OCI-LY3 (cell line): ENCODE measurements around the gene TNFAIP8L2.
A peak's percentile ranks its signal among the peaks of the same experiment; 100 is the strongest.
"Not testable (repeated sequence)": the region's sequence is repeated elsewhere in the genome, so short reads cannot be mapped to it uniquely, and the experiment has no call there.

Experiments
- H2AFZ ChIP-seq: fragments of 200-600, 300-600 bp; shearing (Covaris generic); 2 replicates; pipeline ENCODE4 v1.6.0; 2014; ENCODE audit warnings: antibody characterized with exemption, low read depth, low read length
- H3K27ac ChIP-seq: fragments of 200-600, 300-600 bp; sonication (generic); 2 replicates; pipeline ENCODE4 v1.5.1; 2014; ENCODE audit warnings: mild to moderate bottlenecking, low read length, moderate library complexity, mixed read lengths
- H3K27me3 ChIP-seq: fragments of 200-600, 300-600 bp; sonication (generic); 2 replicates; pipeline ENCODE4 v1.6.1; 2014; ENCODE audit warnings: low read depth, low read length, mixed read lengths
- H3K36me3 ChIP-seq: fragments of 200-600, 300-600 bp; sonication (generic); replicated peaks from 2 replicates; pipeline ENCODE3; 2014; ENCODE audit warnings: low read depth, low read length, mixed read lengths
- H3K4me1 ChIP-seq: fragments of 300-600, 200-600 bp; sonication (generic); 2 replicates; pipeline ENCODE4 v1.6.1; 2014; ENCODE audit warnings: low read length, mixed read lengths
- H3K4me2 ChIP-seq: fragments of 200-600, 300-600 bp; sonication (generic); 2 replicates; pipeline ENCODE4 v1.6.1; 2014; ENCODE audit warnings: low read length, mixed read lengths
- H3K4me3 ChIP-seq: fragments of 300-600, 200-600 bp; sonication (generic); 2 replicates; pipeline ENCODE4 v1.5.1; 2014; ENCODE audit warnings: antibody characterized with exemption, mild to moderate bottlenecking, low read length, moderate library complexity
- H3K79me2 ChIP-seq: fragments of 300-600, 200-600 bp; shearing (Covaris generic); 2 replicates; pipeline ENCODE4 v1.6.1; 2014; ENCODE audit warnings: mild to moderate bottlenecking, low read length, mixed read lengths
- H3K9ac ChIP-seq: fragments of 300-600, 200-600 bp; shearing (Covaris generic); 2 replicates; pipeline ENCODE4 v1.6.0; 2014; ENCODE audit warnings: mild to moderate bottlenecking, low read length, moderate library complexity
- H3K9me3 ChIP-seq: fragments of 200-600, 300-600 bp; shearing (Covaris generic); 2 replicates; pipeline ENCODE4 v1.6.1; 2014; ENCODE audit warnings: low read length, mixed read lengths; ENCODE audit not compliant: insufficient read depth
- H4K20me1 ChIP-seq: fragments of 200-600, 300-600 bp; sonication (generic); 2 replicates; pipeline ENCODE4 v1.6.1; 2016; ENCODE audit warnings: low read length, mixed read lengths; ENCODE audit not compliant: insufficient read depth
- EZH2phosphoT487 ChIP-seq: fragments of 200-600 bp; shearing (Covaris generic); IDR thresholded peaks from 2 replicates; pipeline ENCODE4 v1.6.1; 2018; ENCODE audit warnings: antibody characterized with exemption, mixed run types, low read depth
- TF ChIP-seq, protein P1 (sequence below): fragments of 200-600, 300-600 bp; sonication (generic); IDR thresholded peaks from 2 replicates; pipeline ENCODE4 v1.5.1; 2014; ENCODE audit warnings: antibody characterized with exemption, low read length, low read depth

Gene TNFAIP8L2

DNA sequence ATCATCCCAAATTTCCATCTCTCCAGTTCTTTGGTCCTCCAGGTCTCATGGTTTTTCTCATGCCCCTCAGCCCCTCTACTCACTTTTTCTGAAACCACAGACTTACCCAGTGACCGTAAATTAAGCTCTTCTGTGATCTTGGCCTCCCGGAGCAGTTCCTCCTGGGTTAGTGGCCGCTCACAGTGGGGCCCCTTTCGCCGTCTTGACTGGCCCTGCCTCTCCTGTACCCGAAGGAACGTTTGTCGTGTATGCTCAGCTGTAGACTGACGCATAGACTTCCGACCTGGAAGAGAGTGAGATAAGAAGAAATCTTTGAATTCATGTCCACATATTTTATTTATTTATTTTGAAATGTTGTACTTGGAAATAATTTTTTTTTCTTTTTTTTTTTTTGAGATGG lies 27.8 kb downstream of the TNFAIP8L2 start:
- peaks cover 28% of the 10 kb centered on the region for H3K79me2 ChIP-seq
- no peaks in the 10 kb centered on the region for H3K9me3 ChIP-seq
- no peak overlapping the region for H3K27ac ChIP-seq
- H3K4me1 ChIP-seq = peaks cover 6% of the 10 kb centered on the region
- no peak overlapping the region for H2AFZ ChIP-seq
- TF ChIP-seq, protein P1, sequence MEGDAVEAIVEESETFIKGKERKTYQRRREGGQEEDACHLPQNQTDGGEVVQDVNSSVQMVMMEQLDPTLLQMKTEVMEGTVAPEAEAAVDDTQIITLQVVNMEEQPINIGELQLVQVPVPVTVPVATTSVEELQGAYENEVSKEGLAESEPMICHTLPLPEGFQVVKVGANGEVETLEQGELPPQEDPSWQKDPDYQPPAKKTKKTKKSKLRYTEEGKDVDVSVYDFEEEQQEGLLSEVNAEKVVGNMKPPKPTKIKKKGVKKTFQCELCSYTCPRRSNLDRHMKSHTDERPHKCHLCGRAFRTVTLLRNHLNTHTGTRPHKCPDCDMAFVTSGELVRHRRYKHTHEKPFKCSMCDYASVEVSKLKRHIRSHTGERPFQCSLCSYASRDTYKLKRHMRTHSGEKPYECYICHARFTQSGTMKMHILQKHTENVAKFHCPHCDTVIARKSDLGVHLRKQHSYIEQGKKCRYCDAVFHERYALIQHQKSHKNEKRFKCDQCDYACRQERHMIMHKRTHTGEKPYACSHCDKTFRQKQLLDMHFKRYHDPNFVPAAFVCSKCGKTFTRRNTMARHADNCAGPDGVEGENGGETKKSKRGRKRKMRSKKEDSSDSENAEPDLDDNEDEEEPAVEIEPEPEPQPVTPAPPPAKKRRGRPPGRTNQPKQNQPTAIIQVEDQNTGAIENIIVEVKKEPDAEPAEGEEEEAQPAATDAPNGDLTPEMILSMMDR = no peak
- no peaks in the 10 kb centered on the region for H3K27me3 ChIP-seq
- H3K4me3 ChIP-seq = no peak overlapping the region
- peaks cover 47% of the 10 kb centered on the region for H3K36me3 ChIP-seq
- H3K9ac ChIP-seq = no peak overlapping the region
- no peak overlapping the region for H3K4me2 ChIP-seq
- peaks cover 6% of the 10 kb centered on the region; the same call in 1 of the 2 replicates for H4K20me1 ChIP-seq

DNA sequence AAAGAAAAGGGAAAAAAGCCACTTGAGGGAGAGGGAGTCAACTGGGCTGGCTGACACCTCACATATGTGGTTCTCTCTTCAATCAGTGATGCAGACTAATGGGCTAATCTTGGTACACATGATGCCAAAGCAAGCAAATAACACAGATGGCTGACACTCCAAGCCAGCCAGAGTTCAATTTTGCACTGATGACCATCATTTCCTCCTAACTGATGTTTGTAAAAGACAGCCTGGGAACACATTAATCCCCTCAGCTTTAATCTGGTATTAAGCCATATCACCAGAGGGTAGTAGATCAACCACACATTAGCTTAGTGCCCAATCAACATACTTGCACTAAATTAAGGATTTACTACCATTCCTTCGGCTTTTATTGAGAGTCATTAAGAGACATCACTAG lies 30.8 kb downstream of the TNFAIP8L2 start:
- Histone ChIP-seq H3K27me3 (no peaks in the 10 kb centered on the region), H4K20me1 (peaks cover 6% of the 10 kb centered on the region; the same call in 1 of the 2 replicates), H3K4me3 (no peak overlapping the region), H3K27ac (no peak overlapping the region), H3K36me3 (peaks cover 30% of the 10 kb centered on the region), H2AFZ (no peak overlapping the region), H3K4me1 (peaks cover 12% of the 10 kb centered on the region), H3K9me3 (no peaks in the 10 kb centered on the region), H3K9ac (no peak overlapping the region), H3K79me2 (peaks cover 35% of the 10 kb centered on the region), H3K4me2 (no peak overlapping the region)
- TF ChIP-seq, protein P1 = no peak
- TF ChIP-seq EZH2phosphoT487 = no peak

DNA sequence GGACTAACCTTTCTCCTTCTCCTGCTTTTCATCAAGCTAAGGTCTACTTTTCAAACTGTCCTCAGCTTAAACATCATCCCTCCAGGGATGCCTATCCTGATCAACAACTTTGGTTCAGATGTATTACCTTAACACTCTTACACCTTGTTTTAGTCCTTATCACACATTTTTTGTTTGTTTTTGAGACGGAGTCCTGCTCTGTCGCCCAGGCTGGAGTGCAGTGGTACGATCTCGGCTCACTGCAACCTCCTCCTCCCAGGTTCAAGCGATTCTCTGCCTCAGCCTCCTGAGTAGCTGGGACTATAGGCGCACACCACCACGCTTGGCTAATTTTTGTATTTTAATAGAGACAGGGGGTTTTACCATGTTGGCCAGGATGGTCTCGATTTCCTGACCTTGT lies 32.2 kb downstream of the TNFAIP8L2 start:
- H2AFZ ChIP-seq, H3K9me3 ChIP-seq, H3K27me3 ChIP-seq, H4K20me1 ChIP-seq: not testable (repeated sequence)
- H3K27ac ChIP-seq = 0 out of 2 replicates have a peak overlapping the region, but pooled peaks have one; percentile 71
- peaks cover 19% of the 10 kb centered on the region for H3K36me3 ChIP-seq
- H3K4me2 ChIP-seq = peak overlapping the region; percentile 73
- H3K9ac ChIP-seq = peak overlapping the region; percentile 78
- peaks cover 12% of the 10 kb centered on the region for H3K4me1 ChIP-seq
- H3K79me2 ChIP-seq = peaks cover 35% of the 10 kb centered on the region
- peak overlapping the region; percentile 86 for H3K4me3 ChIP-seq

DNA sequence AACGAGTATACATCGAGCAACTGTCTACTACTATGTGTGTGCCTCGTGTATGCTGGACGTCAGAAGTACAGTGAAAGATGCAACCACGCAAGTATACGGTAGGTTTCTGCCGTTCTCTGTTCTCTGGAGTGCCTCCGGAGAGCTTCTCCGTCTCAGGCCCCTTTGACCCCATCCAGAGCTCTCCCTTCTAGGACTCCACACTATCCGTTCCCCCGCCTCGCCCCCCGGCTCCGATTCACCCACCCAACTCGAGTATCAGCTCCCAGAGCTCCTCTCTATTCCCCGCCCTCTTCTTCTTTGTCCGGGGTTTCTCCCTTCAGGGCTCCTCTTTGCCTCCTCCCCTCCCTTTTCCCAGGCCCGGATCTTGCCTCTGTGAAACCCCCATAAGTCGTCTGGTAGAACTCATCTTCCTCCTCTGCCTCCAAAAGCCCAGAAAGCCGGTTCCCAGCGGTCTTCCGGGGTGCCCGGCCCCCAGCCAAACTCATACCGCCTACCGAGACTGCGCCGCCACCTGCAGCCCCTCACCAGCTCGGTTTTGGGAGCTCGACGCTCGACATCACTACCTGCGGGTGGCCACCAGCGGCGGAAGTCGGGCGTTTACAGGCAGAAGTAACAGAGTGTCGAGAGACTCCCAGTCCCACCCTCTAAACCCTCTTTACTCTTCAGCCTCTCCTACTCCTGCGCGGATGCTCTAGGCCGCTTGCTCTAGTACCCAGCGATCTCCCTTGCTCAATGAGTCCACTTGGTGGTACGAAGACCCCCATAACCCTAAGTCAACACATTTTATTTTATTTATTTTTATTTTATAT lies 33.4 kb downstream of the TNFAIP8L2 start, which contains the start of gene VPS72:
VPS72 (minus strand) TSS at position 561 of the 809 bp plus-strand sequence; CDS start at position 485, 76 bp downstream.
- Histone ChIP-seq H3K27me3 (peaks cover 7% of the 10 kb centered on the region), H2AFZ (peak within 1 kb of the TSS; percentile 22; the same call in 1 of the 2 replicates), H3K9me3 (no peaks in the 10 kb centered on the region), H3K27ac (peak within 1 kb of the TSS; percentile 71), H3K4me1 (peaks cover 12% of the 10 kb centered on the region), H4K20me1 (no peaks in the 10 kb centered on the region), H3K79me2 (peaks cover 35% of the 10 kb centered on the region), H3K4me2 (peak within 1 kb of the TSS; percentile 73), H3K4me3 (peak within 1 kb of the TSS; percentile 86), H3K36me3 (peaks cover 12% of the 10 kb centered on the region), H3K9ac (peak within 1 kb of the TSS; percentile 78)
- no peak for TF ChIP-seq EZH2phosphoT487
- TF ChIP-seq, protein P1 = no peak
